Measurements from ENCODE around the gene GLS.

GRCh38 chr2:190973262-190973661 lies 92.6 kb downstream of the GLS start:
- TF ChIP-seq ZNF26 (tag by site-specific recombination; IDR thresholded peaks at IDR 0.05), result no peak
- TF ChIP-seq ZNF18 (tag by site-specific recombination; IDR thresholded peaks at IDR 0.05), result no peak
- no peak for TF ChIP-seq CTCF (tag by site-specific recombination; IDR thresholded peaks at IDR 0.05)
- TF ChIP-seq KLF1 (tag by site-specific recombination; IDR thresholded peaks at IDR 0.05), result no peak
- TF ChIP-seq SETDB1 (IDR thresholded peaks at IDR 0.05; ENCODE audit: insufficient read length, low read length), result no peak
- TF ChIP-seq BCL6B (tag by site-specific recombination; IDR thresholded peaks at IDR 0.05), result no peak
- TF ChIP-seq ZBTB48 (tag by site-specific recombination; IDR thresholded peaks at IDR 0.05), result no peak
- no peak for TF ChIP-seq ZBTB7A (tag by site-specific recombination; IDR thresholded peaks at IDR 0.05; ENCODE audit: low read depth)

Measured in HEK293 (cell line).